SKM-1 (cell line): Measurements from ENCODE around the gene NXN.
"Not testable (repeated sequence)": the region's sequence is repeated elsewhere in the genome, so short reads cannot be mapped to it uniquely, and the experiment has no call there.

ENCODE experiments used
- DNase-seq: peaks from one replicate; lab custom pipeline; 2025; ENCODE audit not compliant: unreplicated experiment; lab: John Stamatoyannopoulos, UW

NXN gene

GRCh38 chr17:802901-803881 is 176.4 kb downstream of the NXN start:
- no peak for DNase-seq

GRCh38 chr17:802481-802880 is 177.1 kb downstream of the NXN start:
- DNase-seq: no peak

GRCh38 chr17:801660-802059 is 177.9 kb downstream of the NXN start:
- no peak for DNase-seq

- no peak for DNase-seq
Measured at GRCh38 chr17:800446-801242, 178.9 kb downstream of the NXN start.

GRCh38 chr17:799261-799660 is 180.3 kb downstream of the NXN start:
- no peak for DNase-seq

GRCh38 chr17:798246-798645 is 181.3 kb downstream of the NXN start:
- no peak for DNase-seq

- no peak for DNase-seq
Measured at GRCh38 chr17:797236-797840, 182.2 kb downstream of the NXN start.

GRCh38 chr17:796609-797008 is 183.0 kb downstream of the NXN start:
- no peak for DNase-seq

GRCh38 chr17:795721-796120 is 183.9 kb downstream of the NXN start:
- no peak for DNase-seq

- no peak for DNase-seq
Measured at GRCh38 chr17:795276-795675, 184.3 kb downstream of the NXN start.

- DNase-seq: no peak
Measured at GRCh38 chr17:794876-795275, 184.7 kb downstream of the NXN start.

- DNase-seq: no peak
Measured at GRCh38 chr17:792277-792676, 187.3 kb downstream of the NXN start.

GRCh38 chr17:791829-792228 is 187.7 kb downstream of the NXN start:
- no peak for DNase-seq

GRCh38 chr17:790874-791247 is 188.7 kb downstream of the NXN start:
- DNase-seq: not testable (repeated sequence)

GRCh38 chr17:789931-790873 is 189.4 kb downstream of the NXN start:
- not testable (repeated sequence) for DNase-seq

GRCh38 chr17:789160-789840 is 190.3 kb downstream of the NXN start:
- DNase-seq: no peak

- DNase-seq: no peak
Measured at GRCh38 chr17:788551-788950, 191.0 kb downstream of the NXN start.

GRCh38 chr17:787641-788221 is 191.8 kb downstream of the NXN start:
- no peak for DNase-seq

GRCh38 chr17:785901-786300 is 193.7 kb downstream of the NXN start:
- not testable (repeated sequence) for DNase-seq

- DNase-seq: no peak
Measured at GRCh38 chr17:784143-784542, 195.4 kb downstream of the NXN start.
